ENCODE results near the gene CBY2.

GRCh38 chr13:45695198-45695730 lies 6.9 kb upstream of the CBY2 start:
- TF ChIP-seq EZH2 (IDR thresholded peaks at IDR 0.05; ENCODE audit: low read depth, unreplicated experiment) = no peak
- no peak for TF ChIP-seq CTCF (conservative IDR thresholded peaks at IDR 0.05; ENCODE audit: low read depth in 2 of 2)
